KMS-11 (cell line): ENCODE data around the gene NHEJ1.
A peak's percentile ranks its signal among the peaks of the same experiment; 100 is the strongest.

Source experiments
- H2AFZ ChIP-seq: fragments of 200-600 bp; sonication (generic); 2 replicates; pipeline ENCODE4 v1.6.1; 2016; ENCODE audit warnings: antibody characterized with exemption, mixed run types, low read depth
- H3K27ac ChIP-seq: fragments of 200-600 bp; sonication (generic); 2 replicates; pipeline ENCODE4 v1.6.1; 2016; ENCODE audit warnings: mild to moderate bottlenecking, mixed run types
- H3K27me3 ChIP-seq: fragments of 200-600 bp; sonication (generic); 2 replicates; pipeline ENCODE4 v1.6.1; 2017; ENCODE audit warnings: mild to moderate bottlenecking, low read depth, mixed run types, moderate library complexity; ENCODE audit not compliant: insufficient read depth
- H3K36me3 ChIP-seq: fragments of 200-600 bp; sonication (generic); 2 replicates; pipeline ENCODE4 v1.6.1; 2017; ENCODE audit warnings: mild to moderate bottlenecking, mixed run types; ENCODE audit not compliant: insufficient read depth
- H3K4me1 ChIP-seq: fragments of 200-600 bp; sonication (generic); 2 replicates; pipeline ENCODE4 v1.6.1; 2016; ENCODE audit warnings: mild to moderate bottlenecking, low read depth, mixed run types; ENCODE audit not compliant: poor library complexity, severe bottlenecking
- H3K4me2 ChIP-seq: fragments of 200-600 bp; sonication (generic); 2 replicates; pipeline ENCODE4 v1.7.0; 2016; ENCODE audit warnings: mild to moderate bottlenecking, mixed run types
- H3K4me3 ChIP-seq: fragments of 200-600 bp; sonication (generic); IDR thresholded peaks from 2 replicates; pipeline ENCODE4 v1.6.1; 2017; ENCODE audit warnings: low read depth, low read length, mixed read lengths; ENCODE audit not compliant: insufficient read depth
- H3K79me2 ChIP-seq: fragments of 200-600 bp; sonication (generic); 2 replicates; pipeline ENCODE4 v1.6.1; 2016; ENCODE audit warnings: low read depth, mixed run types; ENCODE audit not compliant: insufficient read depth
- H3K9ac ChIP-seq: fragments of 200-600 bp; sonication (generic); 2 replicates; pipeline ENCODE4 v1.6.1; 2016; ENCODE audit warnings: mild to moderate bottlenecking, mixed run types
- H4K20me1 ChIP-seq: fragments of 200-600 bp; sonication (generic); 2 replicates; pipeline ENCODE4 v1.6.1; 2016; ENCODE audit warnings: mild to moderate bottlenecking, mixed run types; ENCODE audit not compliant: insufficient read depth
- CTCF ChIP-seq: fragments of 200-600 bp; sonication (generic); conservative IDR thresholded peaks from 2 replicates; pipeline ENCODE4 v1.6.1; 2017; ENCODE audit warnings: low read depth, mild to moderate bottlenecking, antibody characterized with exemption, low read length, moderate library complexity, mixed read lengths

NHEJ1 gene

DNA sequence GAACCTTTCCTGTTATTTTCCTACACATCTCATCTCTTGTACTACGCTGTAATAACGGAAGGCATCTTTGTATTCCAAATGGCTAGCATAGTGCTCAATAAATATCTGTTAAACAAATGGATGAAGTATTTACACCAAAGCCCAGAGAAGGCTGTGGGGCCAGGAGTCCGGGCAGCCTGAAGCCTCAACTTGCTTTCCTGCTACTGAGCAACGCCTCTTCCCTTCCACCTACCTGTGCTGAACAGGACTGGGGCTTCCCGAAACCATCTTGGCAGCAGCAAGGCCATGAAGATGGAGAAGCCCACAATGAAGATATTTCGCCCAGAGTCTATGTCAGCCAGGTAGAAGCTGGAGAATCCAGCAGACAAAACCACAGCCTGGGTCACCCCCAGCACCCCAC lies 2.5 kb upstream of the NHEJ1 start:
- Histone ChIP-seq H3K4me2 (no peak overlapping the region), H3K79me2 (no peaks in the 10 kb centered on the region), H3K36me3 (no peaks in the 10 kb centered on the region), H3K27ac (no peak overlapping the region), H3K27me3 (no peaks in the 10 kb centered on the region; the same call in 1 of the 2 replicates), H3K4me1 (peaks cover 13% of the 10 kb centered on the region), H3K4me3 (no peak overlapping the region), H2AFZ (no peak overlapping the region), H4K20me1 (no peaks in the 10 kb centered on the region), H3K9ac (no peak overlapping the region)
- no peak for TF ChIP-seq CTCF

DNA sequence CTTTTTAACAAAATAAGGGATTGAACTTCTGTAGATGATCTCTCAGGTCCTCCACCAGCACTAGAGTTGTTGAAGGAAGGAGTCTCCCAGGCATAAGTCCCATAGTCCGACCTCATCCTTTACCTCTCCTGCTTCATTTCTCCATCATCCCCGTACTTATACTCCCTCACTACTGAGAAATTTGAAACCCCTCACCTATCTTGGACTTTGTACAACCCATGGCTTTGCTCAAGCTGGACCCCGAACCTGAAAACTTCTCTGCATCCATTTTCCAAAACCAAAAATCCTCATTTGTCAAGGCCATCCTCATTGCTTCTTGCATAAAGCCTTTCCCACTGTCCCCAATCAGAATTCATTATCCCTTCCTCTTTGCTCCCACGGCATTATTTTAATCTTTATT lies 482 bp upstream of the NHEJ1 start:
- no peak overlapping the region for H3K27ac ChIP-seq
- no peak overlapping the region for H3K9ac ChIP-seq

GRCh38 chr2:219159771-219160185 lies 837 bp downstream of the NHEJ1 start:
- Histone ChIP-seq H2AFZ (peak overlapping the region; percentile 63), H3K4me2 (peak overlapping the region; percentile 78)

More for the DNA sequence above, 482 bp upstream of the NHEJ1 start:
- peak overlapping the region; percentile 22 for H3K4me2 ChIP-seq
- H3K79me2 ChIP-seq, result no peaks in the 10 kb centered on the region
- peaks cover 11% of the 10 kb centered on the region for H3K4me1 ChIP-seq
- H3K4me3 ChIP-seq, result no peak overlapping the region
- H3K36me3 ChIP-seq, result no peaks in the 10 kb centered on the region
- TF ChIP-seq CTCF, result no peak
- peak overlapping the region; percentile 63; the same call in 1 of the 2 replicates for H2AFZ ChIP-seq
- H3K27me3 ChIP-seq, result no peaks in the 10 kb centered on the region; the same call in 1 of the 2 replicates
- no peaks in the 10 kb centered on the region for H4K20me1 ChIP-seq

DNA sequence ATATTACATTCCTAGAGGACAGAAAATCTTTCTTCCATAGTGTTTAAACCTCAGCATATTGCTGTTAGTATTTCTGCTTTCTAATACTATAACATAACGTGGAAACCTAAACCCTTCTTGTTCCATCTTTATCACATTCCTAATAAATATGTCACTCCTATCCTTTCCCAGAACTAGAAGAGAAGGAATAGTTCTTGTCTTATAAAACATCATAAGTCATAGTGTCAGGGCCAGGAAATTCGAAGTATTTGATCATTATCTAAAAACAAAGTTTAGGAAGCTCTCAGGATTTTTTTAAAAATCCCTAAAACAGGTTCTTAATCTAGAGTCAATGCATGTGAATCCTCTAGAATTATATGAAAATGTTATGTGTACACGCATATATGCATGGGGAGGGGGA lies 2.0 kb downstream of the NHEJ1 start:
- H3K36me3 ChIP-seq, result no peaks in the 10 kb centered on the region

More at GRCh38 chr2:219159771-219160185, 837 bp downstream of the NHEJ1 start:
- H4K20me1 ChIP-seq, result no peaks in the 10 kb centered on the region
- TF ChIP-seq CTCF, result no peak
- H3K4me3 ChIP-seq, result no peak overlapping the region
- H3K9ac ChIP-seq, result no peak overlapping the region; the same call in 1 of the 2 replicates
- H3K4me1 ChIP-seq, result peaks cover 11% of the 10 kb centered on the region
- no peaks in the 10 kb centered on the region; the same call in 1 of the 2 replicates for H3K27me3 ChIP-seq
- H3K36me3 ChIP-seq, result no peaks in the 10 kb centered on the region
- H3K27ac ChIP-seq, result no peak overlapping the region
- no peaks in the 10 kb centered on the region for H3K79me2 ChIP-seq

More for the DNA sequence above, 2.0 kb downstream of the NHEJ1 start:
- H3K9ac ChIP-seq, result no peak overlapping the region
- no peaks in the 10 kb centered on the region; the same call in 1 of the 2 replicates for H3K27me3 ChIP-seq
- H4K20me1 ChIP-seq, result no peaks in the 10 kb centered on the region
- no peak overlapping the region for H3K27ac ChIP-seq
- TF ChIP-seq CTCF, result no peak
- H3K4me2 ChIP-seq, result no peak overlapping the region
- no peak overlapping the region for H3K4me3 ChIP-seq
- H3K4me1 ChIP-seq, result peaks cover 11% of the 10 kb centered on the region
- H3K79me2 ChIP-seq, result no peaks in the 10 kb centered on the region
- H2AFZ ChIP-seq, result no peak overlapping the region
